GM12878 (cell line): ENCODE measurements around the gene IL1RL1. TPM values are rescaled to one million over a fixed set of nuclear protein-coding genes. Genes with fewer than 3 reads are reported as not detected.

ENCODE experiments used
- ATAC-seq: fragments of 200-7000 bp; cut with Tn5 transposase; 3 replicates; pipeline ENCODE4 v1.9.1; 2020; ENCODE audit warnings: mild to moderate bottlenecking, moderate library complexity
- BruUV-seq: library from RNA; stranded (reverse); fragments of 400-500 nt; replicated peaks from 2 replicates; lab custom pipeline; 2021; lab: Mats Ljungman, UMichigan
- CTCF ChIA-PET: fragments of 300-600 bp; sonication (Branson Sonifier 250); formaldehyde crosslinking; extraction: SDS; loops from one replicate; lab custom pipeline; 2021; ENCODE audit warnings: inconsistent platforms; lab: Yijun Ruan, JAX
- POLR2A ChIA-PET: fragments of 350-600 bp; formaldehyde crosslinking; extraction: SDS; loops from one replicate; lab custom pipeline; 2021; ENCODE audit warnings: inconsistent platforms; lab: Charles Lee
- RAD21 ChIA-PET: fragments of 300-600 bp; sonication (Branson Sonifier 250); formaldehyde crosslinking; loops from one replicate; lab custom pipeline; 2023; ENCODE audit warnings: antibody characterized with exemption; ENCODE audit not compliant: unreplicated experiment; lab: Charles Lee
- SMC1A ChIA-PET: fragments of 300-600 bp; sonication (Branson Sonifier 250); formaldehyde crosslinking; loops from one replicate; lab custom pipeline; 2023; ENCODE audit not compliant: unreplicated experiment, uncharacterized antibody; lab: Charles Lee
- DNase-seq: peaks from one replicate; pipeline ENCODE4 v3.0.0-alpha.2; 2011; ENCODE audit warnings: low read depth, low spot score
- FAIRE-seq: peaks from 3 replicates; lab custom pipeline; 2011; peaks lifted over from hg19 to GRCh38; lab: Jason Lieb, UNC
- H2AFZ ChIP-seq: 2 replicates; pipeline ENCODE4 v1.6.0; 2011; ENCODE audit warnings: low read depth, low read length, control low read depth; ENCODE audit not compliant: control insufficient read depth
- H3K27ac ChIP-seq: 2 replicates; pipeline ENCODE4 v1.5.1; 2011; ENCODE audit warnings: control low read depth; ENCODE audit not compliant: control insufficient read depth, insufficient read depth
- H3K27me3 ChIP-seq, 2 experiments: replicated peaks in 1 of 2; 2 replicates each; pipeline versions ENCODE4 v1.6.0 to v1.6.1; 2011; ENCODE audit warnings: low read length in 1 of 2; ENCODE audit not compliant: control insufficient read depth in 2 of 2, insufficient read depth in 2 of 2
- H3K36me3 ChIP-seq, 2 experiments: 2 replicates each; pipeline ENCODE4 v1.5.1; 2011; ENCODE audit warnings: low read length in 1 of 2; ENCODE audit not compliant: control insufficient read depth in 2 of 2, insufficient read depth in 2 of 2
- H3K4me1 ChIP-seq: 2 replicates; pipeline ENCODE4 v1.6.1; 2011; ENCODE audit warnings: mild to moderate bottlenecking, low read length, moderate library complexity, mixed read lengths; ENCODE audit not compliant: control insufficient read depth, insufficient read depth
- H3K4me2 ChIP-seq: 2 replicates; pipeline ENCODE4 v1.6.0; 2011; ENCODE audit warnings: control low read depth; ENCODE audit not compliant: control insufficient read depth, insufficient read depth
- H3K4me3 ChIP-seq: fragments of 200-600 bp; sonication (generic); 2 replicates; pipeline ENCODE4 v1.5.1; 2016
- H3K79me2 ChIP-seq: 2 replicates; pipeline ENCODE4 v1.6.0; 2011; ENCODE audit warnings: low read length; ENCODE audit not compliant: control insufficient read depth, insufficient read depth
- H3K9ac ChIP-seq: 2 replicates; pipeline ENCODE4 v1.8.0; 2011; ENCODE audit warnings: low read length, control low read depth, mixed read lengths; ENCODE audit not compliant: control insufficient read depth, insufficient read depth
- H3K9me3 ChIP-seq: replicated peaks from 3 replicates; pipeline ENCODE4 v1.5.1; 2011; ENCODE audit warnings: mild to moderate bottlenecking, low read length; ENCODE audit not compliant: control insufficient read depth, insufficient read depth
- H4K20me1 ChIP-seq: 2 replicates; pipeline ENCODE4 v1.6.0; 2011; ENCODE audit not compliant: control insufficient read depth, insufficient read depth
- BACH1 ChIP-seq: fragments of 450-650 bp; IDR thresholded peaks from 2 replicates; pipeline ENCODE4 v1.6.1; 2017; ENCODE audit warnings: mild to moderate bottlenecking, borderline replicate concordance
- ELK1 ChIP-seq: IDR thresholded peaks from 2 replicates; pipeline ENCODE4 v1.6.1; 2012; ENCODE audit warnings: low read depth, low read length, improper control_type of control experiment
- FOXK2 ChIP-seq: fragments of 450-650 bp; IDR thresholded peaks from 2 replicates; pipeline ENCODE4 v1.6.1; 2017; ENCODE audit warnings: mild to moderate bottlenecking, moderate library complexity
- MTA3 ChIP-seq: IDR thresholded peaks from 2 replicates; pipeline ENCODE4 v1.6.1; 2012; ENCODE audit warnings: low read length, inconsistent platforms, borderline replicate concordance
- NBN ChIP-seq: fragments of 450-650 bp; IDR thresholded peaks from 2 replicates; pipeline ENCODE4 v1.6.1; 2016
- PBX3 ChIP-seq: IDR thresholded peaks from 2 replicates; pipeline ENCODE4 v1.6.1; 2011; ENCODE audit warnings: mild to moderate bottlenecking, low read depth, low read length, moderate library complexity; ENCODE audit not compliant: insufficient replicate concordance
- PML ChIP-seq: IDR thresholded peaks from 2 replicates; pipeline ENCODE4 v1.6.1; 2012; ENCODE audit warnings: low read length, inconsistent platforms
- RBBP5 ChIP-seq: fragments of 200-600 bp; sonication (generic); conservative IDR thresholded peaks from 2 replicates; pipeline ENCODE4 v1.6.1; 2016
- SMAD1 ChIP-seq: fragments of 450-650 bp; IDR thresholded peaks from 2 replicates; pipeline ENCODE4 v1.6.1; 2018; ENCODE audit warnings: mild to moderate bottlenecking, low read depth; ENCODE audit not compliant: partially characterized antibody
- SPI1 ChIP-seq: IDR thresholded peaks from 2 replicates; pipeline ENCODE4 v1.6.1; 2011; ENCODE audit warnings: low read depth, mild to moderate bottlenecking, low read length, moderate library complexity, borderline replicate concordance; ENCODE audit not compliant: insufficient read depth
- SREBF1 ChIP-seq: IDR thresholded peaks from 2 replicates; pipeline ENCODE4 v1.6.1; 2012; ENCODE audit warnings: mild to moderate bottlenecking, low read length
- STAT1 ChIP-seq: fragments of 450-650 bp; conservative IDR thresholded peaks from 2 replicates; pipeline ENCODE4 v1.6.1; 2014; ENCODE audit warnings: antibody characterized with exemption, mild to moderate bottlenecking
- YY1 ChIP-seq: IDR thresholded peaks from 2 replicates; pipeline ENCODE4 v1.6.1; 2011; ENCODE audit warnings: low read depth, mild to moderate bottlenecking, low read length
- ZNF24 ChIP-seq: fragments of 450-650 bp; IDR thresholded peaks from 2 replicates; pipeline ENCODE4 v1.6.1; 2017; ENCODE audit warnings: antibody characterized with exemption, mild to moderate bottlenecking
- ZZZ3 ChIP-seq: IDR thresholded peaks from 2 replicates; pipeline ENCODE4 v1.6.1; 2011; ENCODE audit warnings: low read depth; ENCODE audit not compliant: control insufficient read depth, insufficient read length
- WGBS: methylation state at CpG from one replicate; pipeline ENCODE4 v1.1.6; 2016; ENCODE audit warnings: low lambda C conversion rate; ENCODE audit not compliant: insufficient replicate concordance, insufficient coverage; ENCODE audit errors: missing lambda C conversion rate; 5-methylcytosine and 5-hydroxymethylcytosine counted together
- in situ Hi-C: fragments of 300-500 bp; cut with MboI; formaldehyde crosslinking; loops from 9 replicates; pipeline ENCODE4 v1.14.3; 2018; ENCODE audit warnings: mixed read lengths
- intact Hi-C: fragments of 100-400 bp; cut with micrococcal nuclease; formaldehyde crosslinking; loops from one replicate; pipeline ENCODE4 v1.14.2; 2022; ENCODE audit not compliant: unreplicated experiment
- polyA plus RNA-seq, 11 experiments: library from polyadenylated mRNA; depleted of rRNA in 4 of 11; unstranded in 6 of 11; stranded (reverse) in 5 of 11; fragments of >200 nt; fragmentation: Nextera tagmentation in 4 of 11; fragmentation: Illumina TruSeq in 1 of 11; extraction: Ambion mirVana in 4 of 11; extraction: Trizol in 1 of 11; gene quantifications; 1 replicate in 1 of 11; 2 replicates in 10 of 11; pipeline versions ENCODE4 v1.2.1 to v1.2.3, GENCODE V29; 2011 to 2016; ENCODE audit warnings: inconsistent platforms in 2 of 11, missing spikeins in 2 of 11, low read depth in 1 of 11
- total RNA-seq, 4 experiments: library from RNA; depleted of rRNA in 3 of 4; stranded (reverse); fragments of >200 nt in 3 of 4; fragmentation: Illumina TruSeq in 1 of 4; extraction: Trizol in 1 of 4; gene quantifications; 2 replicates each; pipeline versions ENCODE4 v1.2.1 to v1.2.3, GENCODE V29; 2013 to 2021
- TF ChIP-seq, protein P1 (sequence below): fragments of 450-650 bp; formaldehyde crosslinking; IDR thresholded peaks from 2 replicates; pipeline ENCODE4 v1.4.0; 2022; ENCODE audit warnings: mild to moderate bottlenecking, moderate library complexity
- TF ChIP-seq, protein P2 (sequence below): IDR thresholded peaks from 2 replicates; pipeline ENCODE4 v1.6.1; 2011; ENCODE audit warnings: low read depth, mild to moderate bottlenecking, low read length, moderate library complexity, borderline replicate concordance; ENCODE audit errors: extremely low read depth

IL1RL1 gene
- total and polyA plus RNA-seq, 10 of the 15 experiments (the other 5 are each of a cell fraction or from before 2014, with no cell fraction given), result 0.08 to 0.18 TPM; not detected in 8

DNA sequence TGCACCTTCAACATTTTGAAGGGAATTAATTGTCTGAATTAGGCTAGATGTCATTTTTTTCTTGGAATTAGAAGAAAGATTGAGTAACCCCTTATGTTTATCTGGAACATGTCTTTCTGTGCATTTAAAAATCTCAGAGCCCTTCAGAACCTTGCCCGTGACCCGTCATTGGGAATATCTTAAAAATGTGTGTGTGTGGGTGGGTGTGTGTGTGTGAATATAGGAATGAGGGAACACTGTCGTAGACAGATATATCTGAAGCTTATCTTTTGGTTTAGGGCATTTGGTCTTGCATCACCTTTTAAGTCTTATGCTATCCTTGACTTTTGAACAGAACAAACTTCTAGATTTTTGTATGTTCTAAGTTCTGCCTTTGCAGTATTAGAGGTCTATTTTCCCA, 13.5 kb upstream of the IL1RL1 start:
- H3K4me3 ChIP-seq, result no peak overlapping the region
- H3K4me1 ChIP-seq, result no peaks in the 10 kb centered on the region
- no peaks in the 10 kb centered on the region for H3K79me2 ChIP-seq
- no peaks in the 10 kb centered on the region for H3K36me3 ChIP-seq
- in situ Hi-C loops, result no loop called here
- H3K4me2 ChIP-seq, result no peak overlapping the region
- DNase-seq, result no peak
- H4K20me1 ChIP-seq, result no peaks in the 10 kb centered on the region
- BruUV-seq, result no TSS peak
- POLR2A ChIA-PET, result no interaction called here
- RAD21 ChIA-PET, result interaction anchor here (0.7 kb wide), 1 partner anchor 57 kb away, joined by 3 read pairs; no protein-coding TSS in a partner anchor
- no peak overlapping the region for H3K9ac ChIP-seq
- 41% methylated on average over 3 of the region's 3 CpGs for WGBS
- no peaks in the 10 kb centered on the region; a peak in 3 of 4 replicates for H3K27me3 ChIP-seq
- no peak overlapping the region for H3K27ac ChIP-seq
- H2AFZ ChIP-seq, result no peak overlapping the region
- H3K9me3 ChIP-seq, result no peaks in the 10 kb centered on the region
- TF ChIP-seq FOXK2, result no peak
- TF ChIP-seq ELK1, result no peak
- TF ChIP-seq STAT1, result no peak
- TF ChIP-seq SREBF1, result no peak
- TF ChIP-seq PML, result no peak
- TF ChIP-seq SMAD1, result no peak
- TF ChIP-seq YY1, result no peak
- no peak for TF ChIP-seq ZZZ3
- no peak for TF ChIP-seq SPI1
- TF ChIP-seq PBX3, result no peak
- no peak for TF ChIP-seq MTA3
- TF ChIP-seq RBBP5, result no peak
- no peak for TF ChIP-seq ZNF24
- TF ChIP-seq, protein P1, sequence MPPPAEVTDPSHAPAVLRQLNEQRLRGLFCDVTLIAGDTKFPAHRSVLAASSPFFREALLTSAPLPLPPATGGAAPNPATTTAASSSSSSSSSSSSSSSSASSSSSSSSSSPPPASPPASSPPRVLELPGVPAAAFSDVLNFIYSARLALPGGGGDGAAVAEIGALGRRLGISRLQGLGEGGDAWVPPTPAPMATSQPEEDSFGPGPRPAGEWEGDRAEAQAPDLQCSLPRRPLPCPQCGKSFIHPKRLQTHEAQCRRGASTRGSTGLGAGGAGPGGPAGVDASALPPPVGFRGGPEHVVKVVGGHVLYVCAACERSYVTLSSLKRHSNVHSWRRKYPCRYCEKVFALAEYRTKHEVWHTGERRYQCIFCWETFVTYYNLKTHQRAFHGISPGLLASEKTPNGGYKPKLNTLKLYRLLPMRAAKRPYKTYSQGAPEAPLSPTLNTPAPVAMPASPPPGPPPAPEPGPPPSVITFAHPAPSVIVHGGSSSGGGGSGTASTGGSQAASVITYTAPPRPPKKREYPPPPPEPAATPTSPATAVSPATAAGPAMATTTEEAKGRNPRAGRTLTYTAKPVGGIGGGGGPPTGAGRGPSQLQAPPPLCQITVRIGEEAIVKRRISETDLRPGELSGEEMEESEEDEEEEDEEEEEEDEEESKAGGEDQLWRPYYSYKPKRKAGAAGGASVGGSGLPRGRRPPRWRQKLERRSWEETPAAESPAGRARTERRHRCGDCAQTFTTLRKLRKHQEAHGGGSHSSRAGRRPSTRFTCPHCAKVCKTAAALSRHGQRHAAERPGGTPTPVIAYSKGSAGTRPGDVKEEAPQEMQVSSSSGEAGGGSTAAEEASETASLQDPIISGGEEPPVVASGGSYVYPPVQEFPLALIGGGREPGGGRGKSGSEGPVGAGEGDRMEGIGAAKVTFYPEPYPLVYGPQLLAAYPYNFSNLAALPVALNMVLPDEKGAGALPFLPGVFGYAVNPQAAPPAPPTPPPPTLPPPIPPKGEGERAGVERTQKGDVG (CRISPR knock-in tag), result no peak
- TF ChIP-seq, protein P2, sequence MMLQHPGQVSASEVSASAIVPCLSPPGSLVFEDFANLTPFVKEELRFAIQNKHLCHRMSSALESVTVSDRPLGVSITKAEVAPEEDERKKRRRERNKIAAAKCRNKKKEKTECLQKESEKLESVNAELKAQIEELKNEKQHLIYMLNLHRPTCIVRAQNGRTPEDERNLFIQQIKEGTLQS, result no peak
- no peak for TF ChIP-seq BACH1
- no peak for TF ChIP-seq NBN
- TF ChIP-seq, all 136 proteins: peak for 0
- intact Hi-C loops, result no loop called here
- no peak for ATAC-seq
- SMC1A ChIA-PET, result no interaction called here
- CTCF ChIA-PET, result no interaction called here
- no peak for FAIRE-seq
